K562 (cell line): ENCODE results near the gene VPS37D. TPM values are rescaled to one million over a fixed set of nuclear protein-coding genes. Genes with fewer than 3 reads are reported as not detected.

Experiments
- IFI16 ChIP-seq: fragments of 250-450 bp; sonication (Bioruptor Pico); IDR thresholded peaks from 2 replicates; pipeline ENCODE4 v2.1.2; 2022; ENCODE audit warnings: mild to moderate bottlenecking, inconsistent platforms
- RBBP5 ChIP-seq: fragments of 200-600 bp; sonication (generic); IDR thresholded peaks from 2 replicates; pipeline ENCODE4 v1.6.1; 2012; ENCODE audit warnings: borderline replicate concordance, mild to moderate bottlenecking, low read length, control low read depth, inconsistent platforms; ENCODE audit not compliant: insufficient read depth, poor library complexity, severe bottlenecking
- ZBTB1 ChIP-seq: sonication (generic); formaldehyde crosslinking; IDR thresholded peaks from 2 replicates; pipeline ENCODE4 v1.8.1; 2023; ENCODE audit warnings: missing genetic modification reagents, low read depth, mild to moderate bottlenecking, borderline replicate concordance
- ZBTB7A ChIP-seq: IDR thresholded peaks from 2 replicates; pipeline ENCODE4 v1.6.1; 2011; ENCODE audit warnings: low read depth, mild to moderate bottlenecking, low read length, moderate library complexity, borderline replicate concordance; ENCODE audit not compliant: control insufficient read depth
- polyA plus RNA-seq, 8 experiments: library from polyadenylated mRNA; depleted of rRNA in 4 of 8; stranded (reverse) in 5 of 8; unstranded in 3 of 8; fragments of >200 nt; fragmentation: Nextera tagmentation in 2 of 8; fragmentation: Illumina TruSeq in 1 of 8; extraction: Ambion mirVana in 2 of 8; extraction: Trizol in 1 of 8; gene quantifications; 2 replicates each; pipeline versions ENCODE4 v1.2.1 to v1.2.3, GENCODE V29; 2011 to 2014; ENCODE audit warnings: inconsistent platforms in 1 of 8, missing spikeins in 1 of 8
- total RNA-seq, 7 experiments: library from RNA; depleted of rRNA in 6 of 7; stranded (reverse); fragments of >200 nt in 6 of 7; fragmentation: Illumina TruSeq in 2 of 7; extraction: Trizol in 2 of 7; gene quantifications; 2 replicates each; pipeline versions ENCODE4 v1.2.1 to v1.2.3, GENCODE V29; 2011 to 2021; ENCODE audit warnings: low replicate concordance in 1 of 7
- TF ChIP-seq, protein P1 (sequence below): sonication (generic); formaldehyde crosslinking; IDR thresholded peaks from 2 replicates; pipeline ENCODE4 v1.8.0; 2022; ENCODE audit warnings: mild to moderate bottlenecking, missing genetic modification reagents
- TF ChIP-seq, protein P2 (sequence below): fragments of 450-650 bp; IDR thresholded peaks from 2 replicates; pipeline ENCODE4 v1.6.1; 2016; ENCODE audit warnings: mild to moderate bottlenecking, moderate library complexity

VPS37D gene
- total and polyA plus RNA-seq, 9 of the 15 experiments (the other 6 are each of a cell fraction or from before 2014, with no cell fraction given), result 0.25 to 2.3 (median 1.0) TPM; not detected in 3

DNA sequence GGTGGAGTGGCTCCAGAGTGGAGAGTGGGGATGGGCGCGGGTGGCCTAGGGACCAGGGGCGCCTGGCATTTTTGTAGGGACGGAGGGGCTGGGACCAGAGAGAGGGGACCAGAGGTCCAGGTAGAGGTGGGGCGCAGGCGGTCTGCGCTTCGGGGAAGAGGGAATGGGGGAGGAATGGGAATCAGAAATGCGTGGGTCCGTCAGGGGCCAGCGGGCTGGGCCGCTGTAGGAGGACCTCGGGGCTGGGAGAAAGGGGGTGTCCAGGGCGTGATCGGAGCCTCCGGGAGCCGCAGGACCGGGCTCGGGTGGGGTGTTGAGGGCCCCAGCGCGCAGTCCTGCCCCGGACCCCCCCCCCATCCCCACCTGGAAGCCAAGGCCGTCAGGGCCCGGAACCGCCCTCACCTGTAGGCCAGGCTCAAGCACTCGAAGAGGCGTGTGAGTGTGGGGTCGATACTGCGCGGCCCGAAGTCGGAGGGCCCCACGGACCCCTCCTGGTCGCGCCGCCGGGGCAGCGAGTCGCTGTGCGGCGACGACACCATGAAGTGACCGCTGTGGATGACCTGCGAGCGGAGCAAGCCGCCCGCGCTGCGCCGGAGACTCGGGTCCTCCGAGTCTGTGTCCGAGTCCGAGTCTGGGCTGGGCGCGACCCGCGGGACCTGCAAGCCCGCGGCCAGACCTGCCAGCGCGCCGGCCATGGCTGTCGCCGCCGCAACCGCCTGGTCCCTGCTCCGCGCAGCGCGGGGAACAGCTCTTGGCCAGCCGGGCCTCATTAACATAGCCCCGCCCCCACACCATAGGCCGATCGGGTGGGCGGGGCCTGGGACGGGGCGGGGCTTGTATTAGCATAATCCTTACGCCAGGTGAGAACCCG is 43.6 kb upstream of the VPS37D start, which contains the start of gene MLXIPL (continued):
- TF ChIP-seq, protein P1, sequence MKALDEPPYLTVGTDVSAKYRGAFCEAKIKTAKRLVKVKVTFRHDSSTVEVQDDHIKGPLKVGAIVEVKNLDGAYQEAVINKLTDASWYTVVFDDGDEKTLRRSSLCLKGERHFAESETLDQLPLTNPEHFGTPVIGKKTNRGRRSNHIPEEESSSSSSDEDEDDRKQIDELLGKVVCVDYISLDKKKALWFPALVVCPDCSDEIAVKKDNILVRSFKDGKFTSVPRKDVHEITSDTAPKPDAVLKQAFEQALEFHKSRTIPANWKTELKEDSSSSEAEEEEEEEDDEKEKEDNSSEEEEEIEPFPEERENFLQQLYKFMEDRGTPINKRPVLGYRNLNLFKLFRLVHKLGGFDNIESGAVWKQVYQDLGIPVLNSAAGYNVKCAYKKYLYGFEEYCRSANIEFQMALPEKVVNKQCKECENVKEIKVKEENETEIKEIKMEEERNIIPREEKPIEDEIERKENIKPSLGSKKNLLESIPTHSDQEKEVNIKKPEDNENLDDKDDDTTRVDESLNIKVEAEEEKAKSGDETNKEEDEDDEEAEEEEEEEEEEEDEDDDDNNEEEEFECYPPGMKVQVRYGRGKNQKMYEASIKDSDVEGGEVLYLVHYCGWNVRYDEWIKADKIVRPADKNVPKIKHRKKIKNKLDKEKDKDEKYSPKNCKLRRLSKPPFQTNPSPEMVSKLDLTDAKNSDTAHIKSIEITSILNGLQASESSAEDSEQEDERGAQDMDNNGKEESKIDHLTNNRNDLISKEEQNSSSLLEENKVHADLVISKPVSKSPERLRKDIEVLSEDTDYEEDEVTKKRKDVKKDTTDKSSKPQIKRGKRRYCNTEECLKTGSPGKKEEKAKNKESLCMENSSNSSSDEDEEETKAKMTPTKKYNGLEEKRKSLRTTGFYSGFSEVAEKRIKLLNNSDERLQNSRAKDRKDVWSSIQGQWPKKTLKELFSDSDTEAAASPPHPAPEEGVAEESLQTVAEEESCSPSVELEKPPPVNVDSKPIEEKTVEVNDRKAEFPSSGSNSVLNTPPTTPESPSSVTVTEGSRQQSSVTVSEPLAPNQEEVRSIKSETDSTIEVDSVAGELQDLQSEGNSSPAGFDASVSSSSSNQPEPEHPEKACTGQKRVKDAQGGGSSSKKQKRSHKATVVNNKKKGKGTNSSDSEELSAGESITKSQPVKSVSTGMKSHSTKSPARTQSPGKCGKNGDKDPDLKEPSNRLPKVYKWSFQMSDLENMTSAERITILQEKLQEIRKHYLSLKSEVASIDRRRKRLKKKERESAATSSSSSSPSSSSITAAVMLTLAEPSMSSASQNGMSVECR, result peak; percentile 39; the same call in 1 of the 2 replicates
- peak; percentile 62; the same call in 1 of the 2 replicates for TF ChIP-seq ZBTB7A
- TF ChIP-seq ZBTB1 (CRISPR knock-in tag), result no peak
- TF ChIP-seq RBBP5, result peak; percentile 65
- no peak for TF ChIP-seq IFI16 (CRISPR knock-in tag)
- TF ChIP-seq, protein P2, sequence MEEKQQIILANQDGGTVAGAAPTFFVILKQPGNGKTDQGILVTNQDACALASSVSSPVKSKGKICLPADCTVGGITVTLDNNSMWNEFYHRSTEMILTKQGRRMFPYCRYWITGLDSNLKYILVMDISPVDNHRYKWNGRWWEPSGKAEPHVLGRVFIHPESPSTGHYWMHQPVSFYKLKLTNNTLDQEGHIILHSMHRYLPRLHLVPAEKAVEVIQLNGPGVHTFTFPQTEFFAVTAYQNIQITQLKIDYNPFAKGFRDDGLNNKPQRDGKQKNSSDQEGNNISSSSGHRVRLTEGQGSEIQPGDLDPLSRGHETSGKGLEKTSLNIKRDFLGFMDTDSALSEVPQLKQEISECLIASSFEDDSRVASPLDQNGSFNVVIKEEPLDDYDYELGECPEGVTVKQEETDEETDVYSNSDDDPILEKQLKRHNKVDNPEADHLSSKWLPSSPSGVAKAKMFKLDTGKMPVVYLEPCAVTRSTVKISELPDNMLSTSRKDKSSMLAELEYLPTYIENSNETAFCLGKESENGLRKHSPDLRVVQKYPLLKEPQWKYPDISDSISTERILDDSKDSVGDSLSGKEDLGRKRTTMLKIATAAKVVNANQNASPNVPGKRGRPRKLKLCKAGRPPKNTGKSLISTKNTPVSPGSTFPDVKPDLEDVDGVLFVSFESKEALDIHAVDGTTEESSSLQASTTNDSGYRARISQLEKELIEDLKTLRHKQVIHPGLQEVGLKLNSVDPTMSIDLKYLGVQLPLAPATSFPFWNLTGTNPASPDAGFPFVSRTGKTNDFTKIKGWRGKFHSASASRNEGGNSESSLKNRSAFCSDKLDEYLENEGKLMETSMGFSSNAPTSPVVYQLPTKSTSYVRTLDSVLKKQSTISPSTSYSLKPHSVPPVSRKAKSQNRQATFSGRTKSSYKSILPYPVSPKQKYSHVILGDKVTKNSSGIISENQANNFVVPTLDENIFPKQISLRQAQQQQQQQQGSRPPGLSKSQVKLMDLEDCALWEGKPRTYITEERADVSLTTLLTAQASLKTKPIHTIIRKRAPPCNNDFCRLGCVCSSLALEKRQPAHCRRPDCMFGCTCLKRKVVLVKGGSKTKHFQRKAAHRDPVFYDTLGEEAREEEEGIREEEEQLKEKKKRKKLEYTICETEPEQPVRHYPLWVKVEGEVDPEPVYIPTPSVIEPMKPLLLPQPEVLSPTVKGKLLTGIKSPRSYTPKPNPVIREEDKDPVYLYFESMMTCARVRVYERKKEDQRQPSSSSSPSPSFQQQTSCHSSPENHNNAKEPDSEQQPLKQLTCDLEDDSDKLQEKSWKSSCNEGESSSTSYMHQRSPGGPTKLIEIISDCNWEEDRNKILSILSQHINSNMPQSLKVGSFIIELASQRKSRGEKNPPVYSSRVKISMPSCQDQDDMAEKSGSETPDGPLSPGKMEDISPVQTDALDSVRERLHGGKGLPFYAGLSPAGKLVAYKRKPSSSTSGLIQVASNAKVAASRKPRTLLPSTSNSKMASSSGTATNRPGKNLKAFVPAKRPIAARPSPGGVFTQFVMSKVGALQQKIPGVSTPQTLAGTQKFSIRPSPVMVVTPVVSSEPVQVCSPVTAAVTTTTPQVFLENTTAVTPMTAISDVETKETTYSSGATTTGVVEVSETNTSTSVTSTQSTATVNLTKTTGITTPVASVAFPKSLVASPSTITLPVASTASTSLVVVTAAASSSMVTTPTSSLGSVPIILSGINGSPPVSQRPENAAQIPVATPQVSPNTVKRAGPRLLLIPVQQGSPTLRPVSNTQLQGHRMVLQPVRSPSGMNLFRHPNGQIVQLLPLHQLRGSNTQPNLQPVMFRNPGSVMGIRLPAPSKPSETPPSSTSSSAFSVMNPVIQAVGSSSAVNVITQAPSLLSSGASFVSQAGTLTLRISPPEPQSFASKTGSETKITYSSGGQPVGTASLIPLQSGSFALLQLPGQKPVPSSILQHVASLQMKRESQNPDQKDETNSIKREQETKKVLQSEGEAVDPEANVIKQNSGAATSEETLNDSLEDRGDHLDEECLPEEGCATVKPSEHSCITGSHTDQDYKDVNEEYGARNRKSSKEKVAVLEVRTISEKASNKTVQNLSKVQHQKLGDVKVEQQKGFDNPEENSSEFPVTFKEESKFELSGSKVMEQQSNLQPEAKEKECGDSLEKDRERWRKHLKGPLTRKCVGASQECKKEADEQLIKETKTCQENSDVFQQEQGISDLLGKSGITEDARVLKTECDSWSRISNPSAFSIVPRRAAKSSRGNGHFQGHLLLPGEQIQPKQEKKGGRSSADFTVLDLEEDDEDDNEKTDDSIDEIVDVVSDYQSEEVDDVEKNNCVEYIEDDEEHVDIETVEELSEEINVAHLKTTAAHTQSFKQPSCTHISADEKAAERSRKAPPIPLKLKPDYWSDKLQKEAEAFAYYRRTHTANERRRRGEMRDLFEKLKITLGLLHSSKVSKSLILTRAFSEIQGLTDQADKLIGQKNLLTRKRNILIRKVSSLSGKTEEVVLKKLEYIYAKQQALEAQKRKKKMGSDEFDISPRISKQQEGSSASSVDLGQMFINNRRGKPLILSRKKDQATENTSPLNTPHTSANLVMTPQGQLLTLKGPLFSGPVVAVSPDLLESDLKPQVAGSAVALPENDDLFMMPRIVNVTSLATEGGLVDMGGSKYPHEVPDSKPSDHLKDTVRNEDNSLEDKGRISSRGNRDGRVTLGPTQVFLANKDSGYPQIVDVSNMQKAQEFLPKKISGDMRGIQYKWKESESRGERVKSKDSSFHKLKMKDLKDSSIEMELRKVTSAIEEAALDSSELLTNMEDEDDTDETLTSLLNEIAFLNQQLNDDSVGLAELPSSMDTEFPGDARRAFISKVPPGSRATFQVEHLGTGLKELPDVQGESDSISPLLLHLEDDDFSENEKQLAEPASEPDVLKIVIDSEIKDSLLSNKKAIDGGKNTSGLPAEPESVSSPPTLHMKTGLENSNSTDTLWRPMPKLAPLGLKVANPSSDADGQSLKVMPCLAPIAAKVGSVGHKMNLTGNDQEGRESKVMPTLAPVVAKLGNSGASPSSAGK, result peak; percentile 83
